Mammary epithelial cell (primary cell): Measurements from ENCODE around the gene CASK.

ENCODE experiments used
- EZH2 ChIP-seq: IDR thresholded peaks from 2 replicates; pipeline ENCODE4 v1.6.1; 2012; ENCODE audit warnings: low read length, inconsistent platforms, borderline replicate concordance
- TF ChIP-seq, protein P1 (sequence below), 2 donors: IDR thresholded peaks in 1 of 2; conservative IDR thresholded peaks in 1 of 2; 2 replicates each; pipeline ENCODE4 v1.5.1; 2011 to 2012; ENCODE audit warnings: inconsistent platforms in 2 of 2, low read length in 2 of 2, mild to moderate bottlenecking in 2 of 2, control low read depth in 1 of 2, low read depth in 1 of 2; ENCODE audit not compliant: insufficient read depth in 1 of 2; ENCODE audit errors: extremely low read depth in 1 of 2

DNA sequence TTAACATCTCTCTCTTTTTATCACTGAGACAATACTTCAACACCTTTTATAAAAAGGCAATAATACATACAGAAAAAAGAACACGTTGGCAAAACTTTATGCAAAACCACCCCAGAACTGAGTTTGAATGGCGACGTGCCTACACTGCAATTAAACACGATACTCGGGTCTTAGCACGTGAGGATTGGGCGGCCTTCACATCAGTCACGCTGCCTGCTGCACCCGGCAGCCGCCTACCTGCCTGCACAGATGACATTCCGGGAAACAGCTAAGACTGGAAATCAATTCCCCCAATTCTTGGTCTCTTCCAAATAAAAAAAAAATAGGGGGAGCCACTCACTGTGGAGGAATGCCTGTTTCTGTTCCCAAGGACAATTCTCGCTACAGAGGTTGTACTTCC is 408.0 kb downstream of the CASK start:
- TF ChIP-seq, protein P1, sequence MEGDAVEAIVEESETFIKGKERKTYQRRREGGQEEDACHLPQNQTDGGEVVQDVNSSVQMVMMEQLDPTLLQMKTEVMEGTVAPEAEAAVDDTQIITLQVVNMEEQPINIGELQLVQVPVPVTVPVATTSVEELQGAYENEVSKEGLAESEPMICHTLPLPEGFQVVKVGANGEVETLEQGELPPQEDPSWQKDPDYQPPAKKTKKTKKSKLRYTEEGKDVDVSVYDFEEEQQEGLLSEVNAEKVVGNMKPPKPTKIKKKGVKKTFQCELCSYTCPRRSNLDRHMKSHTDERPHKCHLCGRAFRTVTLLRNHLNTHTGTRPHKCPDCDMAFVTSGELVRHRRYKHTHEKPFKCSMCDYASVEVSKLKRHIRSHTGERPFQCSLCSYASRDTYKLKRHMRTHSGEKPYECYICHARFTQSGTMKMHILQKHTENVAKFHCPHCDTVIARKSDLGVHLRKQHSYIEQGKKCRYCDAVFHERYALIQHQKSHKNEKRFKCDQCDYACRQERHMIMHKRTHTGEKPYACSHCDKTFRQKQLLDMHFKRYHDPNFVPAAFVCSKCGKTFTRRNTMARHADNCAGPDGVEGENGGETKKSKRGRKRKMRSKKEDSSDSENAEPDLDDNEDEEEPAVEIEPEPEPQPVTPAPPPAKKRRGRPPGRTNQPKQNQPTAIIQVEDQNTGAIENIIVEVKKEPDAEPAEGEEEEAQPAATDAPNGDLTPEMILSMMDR (conservative IDR thresholded peaks at IDR 0.05 in 1 of 2, IDR thresholded peaks at IDR 0.05 in 1 of 2; ENCODE audit: extremely low read depth in 1 of 2, insufficient read depth in 1 of 2, low read depth in 1 of 2, low read length in 2 of 2): no peak
- TF ChIP-seq EZH2: no peak
